GM18861 (cell line): ENCODE measurements around the gene PRRC2B.

ENCODE experiments used
- ATAC-seq: cut with Tn5 transposase; IDR thresholded peaks from one replicate; pipeline ENCODE4 v1.9.1; 2021; ENCODE audit not compliant: unreplicated experiment

Gene PRRC2B

DNA sequence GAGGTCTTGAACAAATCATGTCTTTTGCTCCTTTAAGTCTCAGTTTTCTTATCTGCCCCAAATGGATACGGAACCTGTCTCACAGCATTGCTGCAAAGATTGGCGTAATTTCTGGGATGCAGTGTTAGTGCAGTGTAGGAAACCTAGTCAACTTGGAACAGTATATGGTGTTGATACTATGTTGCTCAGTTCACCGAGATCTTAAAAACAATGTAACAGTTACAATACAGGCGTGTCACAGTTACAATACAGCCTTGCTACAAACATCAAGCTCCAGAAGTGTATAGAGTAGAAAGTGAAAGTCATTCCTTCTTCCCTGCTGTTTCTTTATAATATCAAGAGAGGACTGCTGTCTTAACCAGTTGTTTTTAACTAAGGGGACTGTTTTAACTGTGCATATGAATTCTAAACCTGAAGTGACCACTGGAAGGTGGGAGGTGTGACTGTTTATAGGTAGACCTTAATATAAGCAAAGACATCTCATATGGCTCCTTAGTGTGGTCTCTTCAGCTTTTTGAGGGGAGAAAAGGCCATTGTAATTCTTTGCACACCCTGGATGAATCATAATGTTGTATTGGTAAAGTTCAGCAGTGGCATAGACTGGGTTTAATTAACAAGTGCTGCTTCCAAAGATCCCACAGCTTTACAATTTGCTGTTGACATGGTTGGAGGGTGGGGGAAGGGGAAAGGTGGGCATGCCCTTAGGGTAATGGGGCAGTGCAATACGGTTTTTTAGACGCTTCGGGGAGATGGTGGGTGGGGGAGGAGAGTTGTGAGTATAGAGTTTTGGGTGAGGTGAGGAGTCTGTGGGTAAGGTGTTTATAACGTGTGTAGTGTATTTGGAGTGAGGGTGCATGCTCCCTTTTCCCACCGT is 12.9 kb downstream of the PRRC2B start:
- no peak for ATAC-seq

DNA sequence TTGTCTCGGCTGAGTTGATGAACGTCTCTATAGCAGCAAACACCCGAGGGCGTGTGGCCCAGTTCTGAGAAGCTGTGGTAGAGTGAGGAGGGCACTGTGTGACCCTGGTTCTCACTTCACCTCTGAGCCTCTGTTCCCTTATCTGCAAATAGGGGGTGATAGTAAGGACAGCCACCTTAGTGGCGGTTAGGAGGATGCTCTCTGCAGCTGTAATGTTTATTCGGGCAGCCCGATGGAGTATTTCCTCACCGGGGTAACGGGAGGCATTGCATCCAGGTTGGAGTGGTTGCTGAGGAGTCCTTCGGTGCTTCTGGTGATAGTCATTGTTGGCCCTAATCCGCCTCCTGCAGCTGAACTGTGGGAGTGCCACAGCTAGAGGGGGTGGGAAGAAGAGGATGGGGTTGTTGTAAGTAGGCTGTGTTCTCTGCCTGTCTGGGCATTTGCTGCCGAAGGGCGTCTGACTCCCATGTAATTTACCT is 13.9 kb downstream of the PRRC2B start:
- no peak for ATAC-seq

DNA sequence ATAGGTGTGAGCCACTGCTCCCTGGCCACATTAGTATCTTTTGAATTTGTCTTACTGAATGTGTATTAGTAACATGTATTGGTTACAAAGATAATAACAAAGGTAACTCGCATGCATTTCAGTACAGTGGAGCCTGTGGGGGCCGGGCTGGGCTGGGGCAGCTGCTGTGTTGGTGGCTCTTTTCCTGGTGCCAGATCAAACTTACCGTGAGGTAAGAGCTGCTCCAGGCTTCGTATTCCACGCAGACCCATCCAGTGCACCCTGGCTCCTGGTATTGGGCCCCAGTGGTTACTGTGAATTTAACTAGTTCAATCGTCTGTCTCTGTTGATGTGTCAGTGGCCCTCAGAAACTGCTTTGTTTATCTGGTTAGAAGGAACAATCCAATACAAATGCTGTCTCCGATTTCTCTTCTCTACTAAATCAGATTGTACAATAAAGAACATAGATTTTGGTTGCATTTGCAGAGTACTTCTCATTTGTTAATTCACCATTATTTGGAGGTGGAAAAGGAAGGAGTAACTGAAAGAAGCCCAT is 15.6 kb downstream of the PRRC2B start:
- ATAC-seq = no peak

DNA sequence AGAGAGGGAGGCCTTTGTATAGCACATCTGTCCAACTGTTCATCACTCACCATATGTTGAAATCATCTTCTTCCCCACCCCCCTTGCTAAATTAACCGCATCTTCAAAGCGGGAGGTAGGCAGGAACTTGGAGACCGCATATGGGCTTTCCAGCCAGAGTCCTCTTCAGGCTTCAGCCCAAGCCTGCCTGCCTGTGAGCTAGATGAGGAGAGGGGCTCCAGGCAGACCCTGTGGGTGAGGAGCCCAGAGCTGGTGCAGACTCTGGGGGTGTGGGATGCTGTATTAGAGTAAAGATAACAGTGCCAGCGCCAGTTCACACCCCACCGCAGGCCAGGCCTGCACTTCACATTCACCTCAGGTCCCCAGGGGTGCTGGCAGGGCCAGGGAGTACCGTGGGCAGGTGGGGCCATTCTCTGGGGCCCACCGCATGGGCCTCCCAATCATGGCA is 16.2 kb downstream of the PRRC2B start:
- no peak for ATAC-seq

DNA sequence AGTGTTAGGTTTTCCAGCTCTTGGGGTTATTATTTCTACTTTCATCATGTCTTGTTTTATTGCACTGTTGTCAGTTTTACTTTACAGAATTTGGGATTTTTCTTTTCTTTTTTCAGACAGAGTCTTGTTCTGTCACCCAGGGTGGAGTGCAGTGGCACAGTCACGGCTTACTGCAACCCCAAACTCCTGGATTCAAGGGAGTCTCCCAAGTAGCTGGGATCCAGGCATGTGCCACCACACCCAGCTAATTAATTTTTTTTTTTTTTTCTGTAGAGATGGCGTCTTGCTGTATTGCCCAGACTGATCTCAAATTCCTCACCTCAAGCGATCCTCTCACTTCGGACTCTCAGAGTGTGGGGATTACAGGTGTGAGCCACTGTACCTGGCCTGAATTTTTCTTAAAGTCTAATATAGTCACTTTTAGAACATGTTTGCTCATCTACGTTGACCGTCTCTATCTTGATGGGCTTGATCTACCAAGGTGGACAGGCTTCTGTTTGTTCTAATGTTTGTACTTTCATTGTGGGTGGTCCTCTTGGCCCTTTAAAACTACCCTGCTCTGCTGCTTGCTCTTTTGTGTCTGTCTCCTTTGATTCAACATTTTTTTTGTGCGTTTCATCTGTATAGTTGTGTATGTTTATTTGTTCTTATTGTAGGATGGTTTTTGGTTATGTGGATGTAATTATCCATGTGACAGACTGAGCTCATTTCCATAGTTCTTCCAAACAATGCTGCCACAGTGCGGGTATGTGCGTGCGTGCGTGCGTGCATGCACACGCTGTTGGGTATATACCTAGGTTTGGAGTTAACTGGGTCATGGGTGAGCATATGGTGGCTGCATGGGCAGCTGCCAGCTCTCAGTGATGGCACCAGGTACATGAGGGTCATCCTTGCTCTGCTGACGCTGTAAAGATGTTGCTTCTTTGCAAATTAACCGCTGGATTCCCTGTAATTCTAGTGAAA is 18.1 kb downstream of the PRRC2B start:
- ATAC-seq = no peak

DNA sequence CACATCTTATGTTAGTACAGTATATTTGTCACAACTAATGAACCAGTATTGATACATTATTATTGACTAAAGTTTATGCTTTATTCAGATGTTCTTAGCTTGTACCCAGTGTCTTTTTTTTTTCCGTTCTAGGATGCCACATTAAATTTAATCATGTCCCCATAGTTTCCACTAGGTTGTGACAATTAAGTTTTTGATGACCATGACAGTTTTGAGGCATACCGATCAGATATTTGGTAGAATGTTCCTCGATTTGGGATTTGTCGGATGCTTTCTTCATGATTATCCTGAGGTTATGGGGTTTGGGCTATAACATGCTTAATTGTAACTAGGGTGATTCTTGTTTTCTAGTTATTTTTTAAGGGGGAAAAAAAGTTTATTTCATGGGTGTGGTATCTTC is 22.6 kb downstream of the PRRC2B start:
- no peak for ATAC-seq

DNA sequence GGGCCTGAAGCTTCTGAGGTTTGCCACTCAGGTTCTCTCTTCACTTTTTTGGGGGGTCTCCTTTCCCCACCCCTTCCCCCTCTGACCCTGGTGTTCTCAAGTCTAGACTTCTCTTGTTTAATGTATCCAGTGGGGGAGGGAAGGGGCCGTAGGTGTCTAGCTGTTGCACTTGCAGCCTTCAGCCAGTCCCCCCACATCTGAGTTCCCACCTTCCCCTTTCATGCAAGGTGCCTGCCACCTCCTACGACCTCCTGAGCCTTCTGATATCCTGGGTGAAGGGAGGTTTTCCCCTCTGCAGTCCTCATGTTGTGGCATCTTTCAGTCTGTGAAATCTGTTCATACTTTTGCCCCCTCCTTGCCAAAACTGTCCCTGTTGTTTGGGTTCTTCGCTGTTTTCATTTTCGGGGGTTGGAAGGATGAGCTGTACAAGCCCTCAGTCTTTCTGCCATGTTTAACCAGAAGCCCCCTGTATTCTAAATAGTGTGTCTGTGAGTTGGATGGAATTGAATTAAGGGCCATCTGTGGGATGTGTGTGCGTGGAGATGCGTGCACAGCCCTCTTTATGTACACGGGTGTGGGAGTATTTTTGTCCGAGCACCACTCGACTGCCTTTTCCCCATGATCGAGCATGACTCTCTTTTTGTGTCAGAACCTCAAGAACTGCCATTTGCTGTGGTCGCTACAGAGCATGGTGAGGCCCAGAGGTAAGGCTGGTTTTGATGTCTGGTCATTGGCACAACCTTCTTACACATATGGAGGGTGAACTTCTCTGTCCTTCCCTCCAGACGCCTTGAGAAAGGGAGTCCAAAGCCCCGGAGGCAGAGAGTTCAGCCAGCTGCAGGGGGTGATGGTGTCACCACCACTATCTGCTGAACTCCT is 23.6 kb downstream of the PRRC2B start:
- ATAC-seq = no peak

DNA sequence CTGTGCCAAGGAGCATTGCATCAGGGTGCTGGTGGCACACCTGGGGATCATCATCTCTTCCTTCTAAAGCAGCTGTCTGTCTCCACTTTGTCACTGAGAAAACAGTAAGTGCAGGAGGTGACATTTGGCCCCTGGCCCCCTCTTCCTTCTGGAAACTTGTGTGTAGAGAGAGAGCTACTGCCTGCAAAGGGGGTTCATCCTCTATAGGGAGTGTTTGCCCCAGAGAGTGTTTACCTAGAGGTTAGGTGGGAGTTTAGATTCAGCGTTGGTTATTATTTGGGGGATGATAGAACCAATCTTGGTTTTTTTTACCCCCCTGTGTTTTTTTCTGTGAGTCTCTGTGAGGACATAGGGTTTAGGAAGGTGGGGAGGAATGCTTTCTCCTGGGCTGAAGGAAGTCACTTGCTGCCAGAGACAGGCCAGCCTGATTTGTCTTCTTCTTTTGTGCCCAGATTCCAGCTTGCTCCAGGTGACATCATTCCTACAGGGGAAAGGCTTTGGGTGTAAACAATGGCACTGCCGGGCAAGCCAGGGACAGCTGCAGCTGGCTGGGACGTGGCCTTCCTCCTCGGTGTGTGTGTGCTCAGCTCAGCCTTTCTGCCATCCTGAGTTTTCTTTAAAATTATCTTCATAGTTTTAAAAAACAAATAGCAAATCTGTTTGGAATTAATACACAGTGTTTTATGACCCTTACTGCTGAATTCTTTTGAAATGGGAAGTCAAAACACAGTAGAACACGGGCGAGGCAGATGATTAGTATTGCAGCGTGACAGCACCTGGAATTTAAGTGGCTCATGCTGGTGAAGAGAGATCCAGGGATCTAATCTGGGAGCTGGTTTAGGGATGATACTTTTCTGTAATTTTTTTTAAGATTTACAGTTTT is 24.5 kb downstream of the PRRC2B start:
- ATAC-seq = no peak

DNA sequence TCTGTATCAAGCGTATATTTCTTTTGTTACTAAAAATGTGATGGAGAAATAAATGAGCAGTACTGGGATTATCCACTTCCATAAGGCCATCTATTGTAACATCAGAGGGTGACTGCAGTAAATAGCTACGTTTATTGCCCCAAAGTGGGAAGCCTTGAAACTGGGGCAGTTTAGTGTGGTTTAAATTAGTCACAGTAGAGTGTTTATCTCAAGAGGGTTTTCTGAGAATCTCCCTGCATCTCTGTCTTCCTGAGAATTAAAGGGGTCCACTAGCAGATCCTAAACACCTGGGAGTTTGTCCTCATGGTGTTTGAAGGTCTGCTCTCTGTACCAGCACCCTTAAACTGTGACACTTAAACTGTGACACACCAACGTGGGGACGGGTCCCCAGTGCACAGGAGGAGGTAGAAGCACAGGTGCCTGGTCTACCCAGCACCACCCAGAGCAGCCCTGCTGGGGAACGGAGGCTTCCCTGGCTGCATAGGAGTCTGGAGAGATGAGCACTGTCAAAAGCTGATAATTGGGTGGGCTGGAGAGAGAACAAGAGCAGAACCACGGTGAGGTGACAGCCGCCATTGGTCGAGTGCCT is 25.2 kb downstream of the PRRC2B start:
- ATAC-seq = no peak

DNA sequence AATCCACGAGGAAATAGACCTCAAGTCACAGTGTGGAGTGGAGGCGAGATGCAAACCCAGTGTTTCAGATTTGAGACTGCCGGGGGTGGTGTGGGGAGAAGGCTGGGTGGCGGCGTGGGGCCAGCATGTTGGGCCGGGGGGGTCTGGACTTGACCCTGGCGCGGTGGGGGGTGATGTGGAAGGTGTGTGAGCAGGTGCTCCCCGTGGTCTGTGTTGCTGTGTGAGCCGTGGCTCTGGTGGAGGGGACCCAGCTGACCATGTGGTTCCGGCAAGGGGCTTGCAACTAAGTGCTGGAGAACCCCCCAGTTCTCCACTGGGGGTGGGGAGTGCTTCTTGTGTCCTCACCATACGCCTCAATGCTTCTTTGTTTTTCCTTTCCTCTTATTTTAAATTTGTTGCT is 25.8 kb downstream of the PRRC2B start:
- no peak for ATAC-seq

DNA sequence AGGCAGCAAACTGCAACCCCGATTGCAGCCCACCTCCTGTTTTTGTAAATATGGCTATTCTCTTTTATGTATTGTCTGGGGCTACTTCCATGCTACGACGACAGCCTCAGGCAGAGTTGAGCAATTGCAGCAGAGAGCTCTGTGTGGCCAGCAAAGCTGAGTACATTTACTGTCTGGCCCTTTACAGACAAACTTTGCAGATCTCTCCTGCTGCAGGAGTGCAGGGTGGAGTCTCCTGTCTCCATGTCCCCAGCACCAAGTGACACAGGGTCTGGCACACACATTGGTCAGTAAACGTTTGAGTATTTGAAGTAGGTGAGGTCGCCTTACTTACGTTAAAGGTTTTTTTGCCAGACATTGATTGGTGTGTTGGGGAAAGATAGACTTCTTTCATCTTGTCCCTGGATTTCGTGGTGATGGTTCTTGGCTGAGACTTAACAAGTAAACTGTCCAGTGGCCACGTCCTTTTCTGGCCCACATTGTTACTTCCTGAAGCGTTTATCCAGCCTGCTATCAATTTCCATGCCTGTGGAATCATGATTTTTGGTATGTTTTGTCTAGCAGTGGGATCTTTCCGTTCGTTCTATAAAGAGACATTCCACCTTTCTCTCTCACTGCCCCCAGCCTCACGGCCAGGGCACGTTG is 27.2 kb downstream of the PRRC2B start:
- ATAC-seq = no peak

DNA sequence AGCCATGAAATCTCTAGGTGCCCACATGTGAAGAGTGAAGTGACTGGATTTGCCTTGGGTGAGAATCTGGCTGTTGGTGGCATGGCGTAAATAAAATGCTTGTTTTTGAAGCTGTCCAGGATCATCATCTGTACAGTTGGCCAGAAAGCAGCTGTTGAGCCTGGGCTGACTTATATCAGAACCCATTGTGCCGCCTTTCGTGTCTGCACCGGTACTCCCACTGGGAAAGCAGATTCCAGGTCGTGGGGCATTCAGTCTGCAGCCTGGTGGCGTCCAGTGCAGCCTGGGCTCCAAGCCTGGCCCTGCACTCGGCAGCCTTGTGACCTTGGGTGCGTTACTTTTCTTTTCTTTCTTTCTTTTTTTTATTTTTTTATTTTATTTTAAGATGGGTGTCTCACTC is 27.8 kb downstream of the PRRC2B start:
- no peak for ATAC-seq

DNA sequence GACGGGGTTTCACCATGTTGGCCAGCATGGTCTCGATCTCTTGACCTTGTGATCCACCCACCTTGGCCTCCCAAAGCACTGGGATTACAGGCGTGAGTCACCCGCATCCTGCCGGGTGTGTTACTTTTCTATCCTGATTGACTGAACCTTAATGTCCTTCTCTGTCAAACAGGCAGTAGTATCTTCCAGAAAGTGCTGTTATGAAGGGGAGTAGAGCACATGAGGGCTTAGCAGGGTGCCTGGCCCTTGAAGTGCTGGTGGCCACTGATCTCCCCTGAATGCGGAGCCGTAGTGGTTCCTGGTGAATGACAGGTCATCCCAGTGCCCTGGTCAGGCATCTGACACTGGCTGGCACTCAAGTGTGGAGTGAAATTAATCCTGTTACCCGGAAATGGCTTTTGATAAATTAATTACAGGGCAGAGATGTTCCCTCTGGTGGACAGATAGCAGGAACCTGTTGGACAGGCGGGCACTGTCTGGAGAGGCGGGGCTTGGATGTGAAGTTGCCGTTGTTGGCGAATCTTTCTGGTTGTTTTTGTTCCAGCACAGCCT is 28.4 kb downstream of the PRRC2B start:
- no peak for ATAC-seq

DNA sequence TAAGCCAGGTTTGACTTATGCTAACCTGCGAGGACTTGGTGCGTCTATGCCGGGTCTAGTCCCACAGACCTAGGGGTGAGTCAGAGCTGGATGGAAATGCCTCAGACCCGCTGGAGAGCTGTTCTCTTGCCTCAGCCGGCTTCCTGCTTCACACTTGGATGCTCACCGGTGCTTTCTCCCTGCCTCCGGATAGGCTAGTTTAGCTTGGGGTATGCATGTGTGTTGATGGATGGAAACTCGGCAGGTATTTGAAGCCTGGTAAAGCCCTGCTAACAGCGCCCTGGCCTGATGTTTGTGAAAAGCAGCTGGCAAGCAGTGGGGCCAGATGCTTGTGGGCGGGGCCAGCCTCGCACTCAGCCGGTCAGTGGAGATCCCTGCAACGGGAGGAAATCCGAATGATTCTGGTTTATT is 29.3 kb downstream of the PRRC2B start:
- peak; percentile 75 for ATAC-seq

DNA sequence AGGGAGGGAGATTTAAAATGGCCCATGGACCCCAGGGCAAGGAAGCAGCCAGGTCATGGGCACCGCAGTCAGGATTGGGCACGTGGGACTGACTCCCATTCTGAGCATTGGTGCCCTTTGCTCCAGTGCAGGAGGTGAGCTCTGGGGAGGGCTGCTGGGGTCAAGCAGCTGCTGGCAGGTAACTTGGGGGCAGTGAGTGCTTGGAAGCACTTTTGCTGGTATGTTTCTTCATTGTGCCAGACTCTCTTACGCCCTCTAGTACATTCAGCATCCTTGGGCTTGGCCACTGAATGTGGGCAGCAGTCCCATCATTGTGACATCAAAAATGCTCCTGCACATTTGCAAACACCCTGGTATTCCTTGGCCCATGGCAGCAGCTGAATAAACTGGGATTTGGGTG is 32.7 kb downstream of the PRRC2B start:
- ATAC-seq = no peak

DNA sequence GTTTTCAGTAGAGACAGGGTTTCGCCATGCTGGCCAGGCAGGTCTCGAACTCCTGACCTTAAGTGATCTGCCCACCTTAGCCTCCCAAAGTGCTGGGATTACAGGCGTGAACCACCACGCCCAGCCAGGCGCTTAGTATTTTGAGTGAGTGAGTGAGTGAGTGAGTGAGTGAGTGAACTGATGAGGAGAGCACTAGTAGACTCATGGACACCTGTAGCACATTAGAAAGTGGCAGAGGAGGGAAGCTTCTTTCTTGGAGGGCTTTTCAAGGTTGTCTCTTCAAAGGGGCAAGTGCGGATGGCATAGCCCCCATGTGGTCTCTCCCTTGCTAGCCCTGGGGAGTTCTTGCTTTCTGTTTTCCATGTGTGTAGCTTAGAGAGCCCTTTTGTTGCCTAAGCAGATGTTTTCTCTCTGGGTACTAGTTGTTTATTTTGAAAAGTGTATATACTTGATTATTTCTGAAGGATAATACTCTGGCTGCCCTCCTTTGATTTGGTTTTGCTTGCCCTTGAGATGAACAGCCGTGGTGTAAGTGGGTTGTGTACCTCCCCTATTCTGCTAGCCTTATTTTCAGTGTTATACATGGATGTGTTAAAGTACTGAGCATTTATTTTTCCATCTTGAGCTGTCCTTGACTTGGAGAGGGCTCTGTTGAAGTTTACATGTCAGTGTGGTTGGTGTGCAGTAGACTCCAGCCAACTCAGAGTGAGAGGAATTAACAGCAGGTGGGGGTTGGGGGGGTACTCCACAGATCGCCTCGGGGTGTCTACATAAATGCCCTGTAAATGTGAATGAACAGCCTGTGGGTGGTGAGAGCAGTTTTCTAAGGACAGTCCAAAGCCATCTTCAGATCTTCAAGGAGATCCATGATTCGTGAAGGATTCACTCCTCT is 35.5 kb downstream of the PRRC2B start:
- no peak for ATAC-seq

DNA sequence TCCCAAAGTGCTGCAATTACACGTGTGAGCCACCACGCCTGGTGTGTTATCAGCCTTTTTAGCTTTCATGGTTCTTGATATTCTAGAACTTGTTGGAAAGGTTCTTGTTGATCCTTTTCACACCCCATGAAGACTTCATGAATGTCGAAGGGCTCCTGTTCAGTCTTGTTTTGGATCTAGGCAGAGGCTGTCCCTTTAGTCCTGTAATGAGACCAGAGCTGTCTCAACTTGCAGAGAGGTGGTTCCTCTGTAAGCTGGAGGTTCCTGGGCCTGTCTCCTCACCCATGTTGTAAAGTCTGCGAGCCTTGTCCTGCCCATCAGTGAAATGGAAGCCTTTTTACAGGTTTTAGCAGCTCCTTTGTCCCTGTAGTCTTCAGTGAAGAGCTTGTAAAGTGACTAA is 38.2 kb downstream of the PRRC2B start:
- ATAC-seq = no peak
